HEK293 (cell line): ENCODE measurements around the gene HLA-DMA.

Experiments
- GFI1B ChIP-seq: fragments of 450-650 bp; formaldehyde crosslinking; IDR thresholded peaks from 2 replicates; pipeline ENCODE4 v1.5.1; 2016; ENCODE audit warnings: missing biosample characterization, missing genetic modification characterization
- HOXA7 ChIP-seq: sonication (generic); formaldehyde crosslinking; IDR thresholded peaks from 2 replicates; pipeline ENCODE4 v1.8.1; 2022; ENCODE audit warnings: missing genetic modification reagents, borderline replicate concordance
- KLF7 ChIP-seq: fragments of 450-650 bp; formaldehyde crosslinking; IDR thresholded peaks from 2 replicates; pipeline ENCODE4 v1.5.1; 2016; ENCODE audit warnings: missing biosample characterization, missing genetic modification characterization, borderline replicate concordance
- KLF9 ChIP-seq: fragments of 450-650 bp; formaldehyde crosslinking; IDR thresholded peaks from 2 replicates; pipeline ENCODE4 v1.5.1; 2016; ENCODE audit warnings: missing biosample characterization, missing genetic modification characterization, low read depth
- MEIS1 ChIP-seq: sonication (generic); formaldehyde crosslinking; IDR thresholded peaks from 2 replicates; pipeline ENCODE4 v1.8.1; 2022; ENCODE audit warnings: missing genetic modification reagents, mild to moderate bottlenecking, borderline replicate concordance
- PRDM6 ChIP-seq: fragments of 450-650 bp; formaldehyde crosslinking; IDR thresholded peaks from 2 replicates; pipeline ENCODE4 v1.5.1; 2017; ENCODE audit warnings: missing biosample characterization, missing genetic modification characterization
- REPIN1 ChIP-seq: fragments of 450-650 bp; formaldehyde crosslinking; IDR thresholded peaks from 2 replicates; pipeline ENCODE4 v1.5.1; 2017; ENCODE audit warnings: missing biosample characterization, missing genetic modification characterization, low read depth
- SALL2 ChIP-seq: fragments of 450-650 bp; formaldehyde crosslinking; IDR thresholded peaks from 2 replicates; pipeline ENCODE4 v1.5.0; 2017; ENCODE audit warnings: missing biosample characterization, mild to moderate bottlenecking, missing genetic modification characterization, borderline replicate concordance
- SCRT2 ChIP-seq: fragments of 450-650 bp; formaldehyde crosslinking; IDR thresholded peaks from 2 replicates; pipeline ENCODE4 v1.5.1; 2016; ENCODE audit warnings: missing biosample characterization, missing genetic modification characterization
- SP3 ChIP-seq: fragments of 450-650 bp; formaldehyde crosslinking; IDR thresholded peaks from 2 replicates; pipeline ENCODE4 v1.5.1; 2016; ENCODE audit warnings: missing biosample characterization, missing genetic modification characterization
- TSHZ1 ChIP-seq: fragments of 450-650 bp; formaldehyde crosslinking; IDR thresholded peaks from 2 replicates; pipeline ENCODE4 v1.5.1; 2016; ENCODE audit warnings: missing biosample characterization, missing genetic modification characterization, borderline replicate concordance
- ZBTB44 ChIP-seq: fragments of 450-650 bp; IDR thresholded peaks from 2 replicates; pipeline ENCODE4 v1.5.1; 2018; ENCODE audit warnings: missing biosample characterization, mild to moderate bottlenecking, missing genetic modification characterization
- ZBTB49 ChIP-seq: fragments of 450-650 bp; formaldehyde crosslinking; IDR thresholded peaks from 2 replicates; pipeline ENCODE4 v1.5.1; 2016; ENCODE audit warnings: missing biosample characterization, missing genetic modification characterization, low read depth
- ZNF16 ChIP-seq: fragments of 450-650 bp; formaldehyde crosslinking; IDR thresholded peaks from 2 replicates; pipeline ENCODE4 v1.5.1; 2016; ENCODE audit warnings: low read depth, missing biosample characterization, missing genetic modification characterization
- ZNF184 ChIP-seq: fragments of 450-650 bp; IDR thresholded peaks from 2 replicates; pipeline ENCODE4 v1.5.1; 2018; ENCODE audit warnings: missing biosample characterization, mild to moderate bottlenecking, missing genetic modification characterization
- ZNF223 ChIP-seq: fragments of 450-650 bp; formaldehyde crosslinking; IDR thresholded peaks from 2 replicates; pipeline ENCODE4 v1.5.1; 2016; ENCODE audit warnings: missing biosample characterization, missing genetic modification characterization
- ZNF23 ChIP-seq: fragments of 450-650 bp; formaldehyde crosslinking; IDR thresholded peaks from 2 replicates; pipeline ENCODE4 v1.5.1; 2016; ENCODE audit warnings: missing biosample characterization, missing genetic modification characterization, borderline replicate concordance
- ZNF362 ChIP-seq: fragments of 450-650 bp; formaldehyde crosslinking; IDR thresholded peaks from 2 replicates; pipeline ENCODE4 v1.5.1; 2016; ENCODE audit warnings: missing biosample characterization, missing genetic modification characterization
- ZNF37A ChIP-seq: fragments of 450-650 bp; IDR thresholded peaks from 2 replicates; pipeline ENCODE4 v1.5.1; 2018; ENCODE audit warnings: missing biosample characterization, missing genetic modification characterization
- ZNF426 ChIP-seq: fragments of 450-650 bp; formaldehyde crosslinking; IDR thresholded peaks from 2 replicates; pipeline ENCODE4 v1.5.1; 2017; ENCODE audit warnings: missing biosample characterization, missing genetic modification characterization, mild to moderate bottlenecking, inconsistent platforms, moderate library complexity
- ZNF514 ChIP-seq: fragments of 450-650 bp; formaldehyde crosslinking; IDR thresholded peaks from 2 replicates; pipeline ENCODE4 v1.5.1; 2016; ENCODE audit warnings: missing biosample characterization, missing genetic modification characterization
- ZNF549 ChIP-seq: fragments of 450-650 bp; IDR thresholded peaks from 2 replicates; pipeline ENCODE4 v1.5.1; 2018; ENCODE audit warnings: missing biosample characterization, missing genetic modification characterization, mild to moderate bottlenecking, inconsistent platforms, moderate library complexity
- ZNF580 ChIP-seq: fragments of 450-650 bp; formaldehyde crosslinking; IDR thresholded peaks from 2 replicates; pipeline ENCODE4 v1.5.1; 2016; ENCODE audit warnings: missing biosample characterization, missing genetic modification characterization
- ZNF600 ChIP-seq: fragments of 450-650 bp; formaldehyde crosslinking; IDR thresholded peaks from 2 replicates; pipeline ENCODE4 v1.5.1; 2016; ENCODE audit warnings: missing biosample characterization, missing genetic modification characterization
- ZNF621 ChIP-seq: fragments of 450-650 bp; formaldehyde crosslinking; IDR thresholded peaks from 2 replicates; pipeline ENCODE4 v1.5.1; 2017; ENCODE audit warnings: missing biosample characterization, missing genetic modification characterization
- ZNF660 ChIP-seq: fragments of 450-650 bp; IDR thresholded peaks from 2 replicates; pipeline ENCODE4 v1.5.1; 2018; ENCODE audit warnings: missing biosample characterization, mild to moderate bottlenecking, missing genetic modification characterization
- ZNF704 ChIP-seq: fragments of 450-650 bp; formaldehyde crosslinking; IDR thresholded peaks from 2 replicates; pipeline ENCODE4 v1.5.1; 2016; ENCODE audit warnings: missing biosample characterization, missing genetic modification characterization

The HLA-DMA gene

GRCh38 chr6:32972353-32973143 lies 19.7 kb upstream of the HLA-DMA start (continued):
- TF ChIP-seq SP3 (tag by site-specific recombination) (no peak; the same call in none of the 2 replicates), KLF7 (peak; percentile 0; the same call in 1 of the 2 replicates), ZNF37A (no peak), ZNF16 (tag by site-specific recombination) (0 out of 2 replicates have a peak, but pooled peaks have one; percentile 31), ZNF514 (tag by site-specific recombination) (no peak), GFI1B (no peak), ZNF580 (tag by site-specific recombination) (no peak), ZNF426 (tag by site-specific recombination) (peak; percentile 10), SCRT2 (no peak; the same call in 1 of the 2 replicates), ZNF184 (tag by site-specific recombination) (peak; percentile 8; the same call in 1 of the 2 replicates), SALL2 (tag by site-specific recombination) (no peak), ZNF23 (no peak), ZBTB49 (tag by site-specific recombination) (0 out of 2 replicates have a peak, but pooled peaks have one; percentile 3), ZNF704 (no peak), ZNF362 (tag by site-specific recombination) (no peak), MEIS1 (CRISPR knock-in tag) (0 out of 2 replicates have a peak, but pooled peaks have one; percentile 28), ZNF621 (no peak), REPIN1 (tag by site-specific recombination) (no peak; the same call in 1 of the 2 replicates), KLF9 (tag by site-specific recombination) (0 out of 2 replicates have a peak, but pooled peaks have one; percentile 70), PRDM6 (tag by site-specific recombination) (no peak; the same call in 1 of the 2 replicates), ZBTB44 (peak; percentile 1; the same call in 1 of the 2 replicates), ZNF223 (tag by site-specific recombination) (no peak), ZNF549 (tag by site-specific recombination) (no peak), ZNF660 (no peak; the same call in 1 of the 2 replicates), TSHZ1 (tag by site-specific recombination) (0 out of 2 replicates have a peak, but pooled peaks have one; percentile 36), ZNF600 (peak; percentile 73), HOXA7 (CRISPR knock-in tag) (no peak)
